Common myeloid progenitor, CD34-positive (primary cell): ENCODE measurements around the gene EEFSEC.
A peak's percentile ranks its signal among the peaks of the same experiment; 100 is the strongest.
"Not testable (repeated sequence)": the region's sequence is repeated elsewhere in the genome, so short reads cannot be mapped to it uniquely, and the experiment has no call there.

Experiments
- CTCF ChIA-PET: fragments of 350-600 bp; sonication (Branson Sonifier 250); formaldehyde crosslinking; loops from one replicate; lab custom pipeline; 2021; ENCODE audit warnings: antibody characterized with exemption; lab: Charles Lee
- POLR2A ChIA-PET: fragments of 350-600 bp; sonication (Branson Sonifier 250); formaldehyde crosslinking; loops from one replicate; lab custom pipeline; 2021; ENCODE audit warnings: antibody characterized with exemption; lab: Charles Lee
- DNase-seq, 3 donors: peaks; one replicate each; pipeline versions ENCODE4 v3.0.0 to v3.0.0-alpha.2; 2013
- H3K27ac ChIP-seq, 2 experiments: 1 replicate in 1 of 2; 2 replicates in 1 of 2; pipeline ENCODE4 v1.7.0; 2013; ENCODE audit warnings: inconsistent platforms in 2 of 2, low read length in 2 of 2, mild to moderate bottlenecking in 2 of 2, low read depth in 1 of 2, moderate library complexity in 1 of 2; ENCODE audit not compliant: severe bottlenecking in 2 of 2, insufficient read depth in 1 of 2, poor library complexity in 1 of 2
- H3K27me3 ChIP-seq, 5 experiments: replicated peaks in 2 of 5; 1 replicate in 3 of 5; 2 replicates in 2 of 5; pipeline versions ENCODE4 v1.6.1 to v1.7.0; 2013; ENCODE audit warnings: low read length in 4 of 5, mild to moderate bottlenecking in 2 of 5, moderate library complexity in 2 of 5, inconsistent platforms in 1 of 5; ENCODE audit not compliant: insufficient read depth in 5 of 5, control insufficient read depth in 4 of 5
- H3K36me3 ChIP-seq, 4 experiments: 1 replicate in 2 of 4; 2 replicates in 2 of 4; pipeline versions ENCODE4 v1.6.1 to v1.7.0; 2013; ENCODE audit warnings: low read length in 3 of 4, control low read depth in 1 of 4, mild to moderate bottlenecking in 1 of 4; ENCODE audit not compliant: control insufficient read depth in 4 of 4, insufficient read depth in 4 of 4
- H3K4me1 ChIP-seq, 4 experiments: 1 replicate in 3 of 4; 2 replicates in 1 of 4; pipeline versions ENCODE4 v1.6.1 to v1.7.1; 2013; ENCODE audit warnings: low read length in 3 of 4, mild to moderate bottlenecking in 3 of 4, control low read depth in 1 of 4, inconsistent platforms in 1 of 4, moderate library complexity in 1 of 4; ENCODE audit not compliant: control insufficient read depth in 4 of 4, insufficient read depth in 4 of 4; ENCODE audit errors: control extremely low read depth in 1 of 4
- H3K4me3 ChIP-seq, 7 experiments: 1 replicate in 4 of 7; 2 replicates in 3 of 7; pipeline versions ENCODE4 v1.5.1 to v1.7.0; 2013; ENCODE audit warnings: mild to moderate bottlenecking in 7 of 7, low read length in 6 of 7, moderate library complexity in 6 of 7, inconsistent platforms in 2 of 7, low read depth in 2 of 7, control low read depth in 1 of 7; ENCODE audit not compliant: insufficient read depth in 4 of 7, control insufficient read depth in 1 of 7; ENCODE audit errors: extremely low read depth in 1 of 7
- H3K9me3 ChIP-seq, 5 experiments: 1 replicate in 4 of 5; 2 replicates in 1 of 5; pipeline versions ENCODE4 v1.6.1 to v1.7.1; 2013; ENCODE audit warnings: low read length in 4 of 5, mild to moderate bottlenecking in 2 of 5, inconsistent platforms in 1 of 5, low read depth in 1 of 5, moderate library complexity in 1 of 5; ENCODE audit not compliant: control insufficient read depth in 4 of 5, insufficient read depth in 2 of 5; ENCODE audit errors: control extremely low read depth in 1 of 5
- WGBS: methylation state at CpG from one replicate; pipeline ENCODE4 v1.1.5; 2013; ENCODE audit not compliant: insufficient coverage; 5-methylcytosine and 5-hydroxymethylcytosine counted together

The EEFSEC gene

GRCh38 chr3:128152419-128153155 is 694 bp upstream of the EEFSEC start:
- Histone ChIP-seq H3K36me3 (peaks cover 3 to 22% (median 15%) of the 10 kb centered on the region in 4 experiments), H3K4me3 (peak overlapping the region in 6 of 7 experiments; percentile 72 to 92 (median 86)), H3K27me3 (no peaks in the 10 kb centered on the region), H3K27ac (peak overlapping the region in 1 of 2 experiments; percentile 52), H3K9me3 (peaks cover 2 to 6% (median 4%) of the 10 kb centered on the region in 5 experiments), H3K4me1 (peaks cover 3 to 14% (median 5%) of the 10 kb centered on the region in 4 experiments)
- 75% methylated on average over 10 of the region's 29 CpGs for WGBS
- ChIA-PET CTCF (interaction anchor here (1.0 to 1.8 kb wide), 3 partner anchors 10 to 57 kb away, joined by 3 to 4 read pairs (median 3); partner anchors contain the start of gene RUVBL1), POLR2A (interaction anchor here (0.6 to 1.2 kb wide), 2 partner anchors 29 to 423 kb away, joined by 3 to 5 read pairs; partner anchors contain the start of gene RUVBL1)
- DNase-seq: peak; percentile 85 to 94 (median 93)

GRCh38 chr3:128154354-128154753 is 1.1 kb downstream of the EEFSEC start:
- DNase-seq, H3K27me3 ChIP-seq, POLR2A ChIA-PET: not testable (repeated sequence)
- Histone ChIP-seq H3K9me3 (peaks cover 2 to 14% (median 4%) of the 10 kb centered on the region in 5 experiments), H3K4me3 (peak overlapping the region in 6 of 7 experiments; percentile 72 to 92 (median 86)), H3K27ac (peak overlapping the region in 1 of 2 experiments; percentile 74), H3K36me3 (peaks cover 5 to 30% (median 21%) of the 10 kb centered on the region in 4 experiments), H3K4me1 (peaks cover 3 to 14% (median 5%) of the 10 kb centered on the region in 4 experiments)
- CTCF ChIA-PET: interaction anchor here (1.8 kb wide), 1 partner anchor 59 kb away, joined by 4 read pairs; no protein-coding TSS in a partner anchor
- 90% methylated on average over 10 of the region's 16 CpGs for WGBS

GRCh38 chr3:128155616-128156360 is 2.5 kb downstream of the EEFSEC start:
- Histone ChIP-seq H3K4me1 (peaks cover 3 to 14% (median 5%) of the 10 kb centered on the region in 4 experiments), H3K36me3 (peaks cover 5 to 32% (median 21%) of the 10 kb centered on the region in 4 experiments), H3K27ac (no peak overlapping the region), H3K9me3 (peaks cover 2 to 14% (median 4%) of the 10 kb centered on the region in 5 experiments), H3K4me3 (no peak overlapping the region), H3K27me3 (no peaks in the 10 kb centered on the region)
- 100% methylated on average over 3 of the region's 3 CpGs for WGBS
- CTCF ChIA-PET: interaction anchor here (1.9 to 2.0 kb wide), 2 partner anchors 21 to 33 kb away, joined by 5 to 7 read pairs; no protein-coding TSS in a partner anchor
- no peak for DNase-seq
- POLR2A ChIA-PET: no interaction called here

GRCh38 chr3:128160661-128161060 is 7.4 kb downstream of the EEFSEC start:
- Histone ChIP-seq H3K9me3 (peaks cover 2 to 14% (median 4%) of the 10 kb centered on the region in 5 experiments), H3K27me3 (no peaks in the 10 kb centered on the region), H3K36me3 (peaks cover 5 to 32% (median 25%) of the 10 kb centered on the region in 4 experiments), H3K27ac (no peak overlapping the region), H3K4me3 (no peak overlapping the region), H3K4me1 (no peaks in the 10 kb centered on the region)
- WGBS: no CpG with 5 or more reads among the region's 5 CpGs
- DNase-seq: no peak
- CTCF ChIA-PET: no interaction called here
- POLR2A ChIA-PET: interaction anchor here (0.7 kb wide), 1 partner anchor 17 kb away, joined by 3 read pairs; no protein-coding TSS in a partner anchor

- no peaks in the 10 kb centered on the region for H3K9me3 ChIP-seq
- no peak overlapping the region for H3K27ac ChIP-seq
- H3K4me1 ChIP-seq: peaks cover 0 to 9% (median 0%) of the 10 kb centered on the region in 4 experiments
- H3K4me3 ChIP-seq: no peak overlapping the region
- no peaks in the 10 kb centered on the region for H3K27me3 ChIP-seq
- ChIA-PET POLR2A (no interaction called here), CTCF (interaction anchor here (2.1 kb wide), 1 partner anchor 9 kb away, joined by 7 read pairs; no protein-coding TSS in a partner anchor)
- peaks cover 2 to 18% (median 6%) of the 10 kb centered on the region in 4 experiments for H3K36me3 ChIP-seq
- WGBS: 95% methylated on average over 5 of the region's 5 CpGs
- DNase-seq: no peak
Observed at GRCh38 chr3:128163432-128163831, 10.2 kb downstream of the EEFSEC start.

GRCh38 chr3:128166971-128167453 is 13.7 kb downstream of the EEFSEC start:
- no peak for DNase-seq
- WGBS: 95% methylated on average over 4 of the region's 5 CpGs
- Histone ChIP-seq H3K36me3 (peaks cover 0 to 16% (median under 1%) of the 10 kb centered on the region in 4 experiments), H3K9me3 (no peaks in the 10 kb centered on the region), H3K4me1 (peaks cover 0 to 16% (median 0%) of the 10 kb centered on the region in 4 experiments), H3K27me3 (no peaks in the 10 kb centered on the region), H3K27ac (no peak overlapping the region), H3K4me3 (no peak overlapping the region)
- POLR2A ChIA-PET: no interaction called here
- CTCF ChIA-PET: no interaction called here
